ENCODE measurements around the gene ATP8A1.
A peak's percentile ranks its signal among the peaks of the same experiment; 100 is the strongest.
"Not testable (repeated sequence)": the region's sequence is repeated elsewhere in the genome, so short reads cannot be mapped to it uniquely, and the experiment has no call there.

The ATP8A1 gene

DNA sequence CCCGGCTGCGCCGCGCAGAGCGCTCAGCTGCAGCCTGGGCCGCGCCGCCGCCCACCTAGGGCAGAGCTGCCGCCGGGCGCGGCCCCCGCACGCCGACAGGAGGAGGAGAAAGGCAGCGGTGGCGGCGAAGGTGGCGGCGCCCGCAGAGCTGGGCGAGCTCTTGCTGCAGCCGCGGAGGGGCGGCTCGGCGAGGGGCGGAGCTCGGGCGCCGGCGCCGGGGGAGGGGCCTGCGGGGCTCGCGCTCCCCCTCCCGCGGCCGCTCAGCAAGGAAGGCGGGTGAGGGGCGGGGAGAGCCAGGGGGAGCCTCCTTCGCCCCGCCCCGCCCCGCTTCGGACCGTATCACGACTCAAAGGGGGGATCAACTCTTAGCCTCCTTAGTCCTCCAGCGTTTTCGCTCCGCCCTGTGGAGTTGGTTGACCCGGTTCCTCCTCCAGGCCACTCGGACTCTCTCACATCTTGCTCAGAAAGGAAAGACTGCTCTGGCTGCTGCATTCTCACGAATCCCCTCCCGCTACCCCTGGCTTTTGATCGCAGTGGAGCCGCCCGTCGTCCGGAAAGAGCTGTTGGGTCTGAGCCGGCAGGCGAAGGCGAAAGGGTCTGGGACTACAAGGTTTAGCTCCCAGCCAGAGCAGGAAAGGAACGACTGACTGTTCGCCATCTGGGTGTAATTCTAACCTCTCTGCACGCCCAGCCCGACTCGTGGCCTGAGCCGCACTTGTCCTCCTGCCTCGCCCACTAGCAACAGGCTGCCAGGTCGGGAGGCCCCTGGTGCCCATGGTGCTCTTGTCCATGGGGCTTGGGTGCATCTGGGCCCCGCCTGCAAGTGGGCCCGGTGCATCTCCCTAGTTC lies at the start of gene ATP8A1:
Gene ATP8A1 (minus strand): TSS at position 162 of the 849 bp plus-strand sequence. CDS start 232 bp downstream, outside the sequence.
- peak; percentile 80 for DNase-seq

DNA sequence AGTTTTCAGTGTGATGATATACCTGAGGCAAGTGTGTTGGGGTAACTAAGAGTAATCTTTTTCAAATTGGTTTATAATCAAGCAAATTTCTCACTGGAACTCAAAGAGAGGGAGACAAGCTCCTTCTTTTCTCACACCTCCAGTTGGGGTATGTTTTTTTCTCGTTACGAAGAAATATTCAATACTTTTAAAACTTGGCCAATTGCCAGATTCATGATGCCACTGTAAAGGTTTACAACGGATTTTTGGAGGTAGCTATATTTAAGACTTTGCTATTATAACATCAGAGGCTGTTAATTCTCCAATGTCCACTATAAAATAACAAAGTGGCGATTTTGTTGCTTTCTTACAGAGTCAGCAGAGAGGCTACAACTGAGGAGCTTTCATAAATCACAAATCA lies 49.2 kb upstream of the ATP8A1 start:
- DNase-seq, result no peak

DNA sequence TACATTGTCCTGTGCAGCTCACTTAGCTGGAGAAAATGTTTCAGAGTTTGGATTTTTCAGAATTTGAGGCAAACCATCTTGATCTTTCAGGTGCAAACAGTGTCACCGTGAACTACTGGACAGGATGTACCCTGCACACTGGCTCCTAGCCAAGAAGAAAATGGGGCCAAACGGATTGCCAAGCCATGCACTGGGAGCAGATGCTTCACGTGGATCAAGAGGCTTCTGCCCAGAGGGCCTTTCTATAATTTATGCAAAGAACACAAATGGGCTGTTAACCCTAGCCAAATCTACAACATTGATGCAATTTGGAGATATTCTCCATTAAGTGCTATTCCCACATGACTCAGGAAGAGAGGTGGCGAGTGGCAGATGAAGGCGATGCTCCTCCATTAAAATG lies 46.9 kb upstream of the ATP8A1 start:
- DNase-seq, result no peak

DNA sequence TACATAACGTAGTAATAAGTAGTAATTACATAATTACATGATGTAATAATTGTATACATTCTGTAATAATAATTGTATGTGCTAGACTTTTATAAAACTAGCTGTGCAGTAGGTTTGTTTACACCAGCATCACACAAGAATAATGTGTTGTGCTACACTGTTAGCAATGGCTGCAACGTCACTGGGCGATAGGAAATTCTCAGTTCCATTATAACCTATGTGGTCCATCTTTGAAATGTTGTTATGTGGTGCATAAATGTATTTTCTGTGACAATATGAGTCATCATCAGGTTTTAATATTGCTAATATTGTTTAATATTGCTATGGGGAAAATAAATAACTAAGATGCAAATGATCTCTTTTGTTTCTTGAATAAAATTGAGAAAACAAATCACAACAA lies 46.0 kb upstream of the ATP8A1 start:
- DNase-seq, result no peak

DNA sequence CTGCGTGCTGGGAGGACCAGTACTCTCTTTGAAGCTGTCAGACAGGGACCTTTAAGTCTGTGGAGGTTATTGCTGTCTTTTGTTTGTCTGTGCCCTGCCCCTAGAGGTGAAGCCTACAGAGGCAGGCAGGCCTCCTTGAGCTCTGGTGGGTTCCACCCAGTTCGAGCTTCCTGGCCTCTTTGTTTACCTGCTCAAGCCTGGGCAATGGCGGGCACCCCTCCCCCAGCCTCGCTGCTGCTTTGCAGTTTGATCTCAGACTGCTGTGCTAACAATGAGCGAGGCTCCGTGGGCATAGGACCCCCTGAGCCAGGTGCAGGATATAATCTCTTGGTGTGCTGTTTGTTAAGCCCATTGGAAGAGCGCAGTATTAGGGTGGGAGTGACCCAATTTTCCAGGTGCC lies 44.9 kb upstream of the ATP8A1 start:
- not testable (repeated sequence) for DNase-seq

DNA sequence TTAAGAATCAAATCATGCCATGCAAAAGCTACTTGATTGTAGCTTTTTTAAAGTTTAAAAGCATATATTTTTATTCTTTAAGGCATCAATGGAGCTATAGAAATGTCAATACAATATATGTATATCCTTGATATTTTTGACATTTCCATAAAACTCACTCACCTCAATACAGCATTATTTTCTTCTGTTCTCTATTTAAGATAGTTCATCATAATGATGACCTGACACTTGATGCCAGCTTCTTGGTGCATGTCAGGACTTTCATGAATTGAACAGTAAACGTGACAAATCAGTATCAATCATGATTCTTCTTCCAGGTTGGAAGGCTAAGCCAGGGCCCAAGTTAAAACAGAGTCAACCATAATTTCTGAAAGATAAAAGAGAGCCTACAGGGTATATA lies 33.6 kb upstream of the ATP8A1 start:
- DNase-seq, result no peak

GRCh38 chr4:42683393-42683792 lies 26.5 kb upstream of the ATP8A1 start:
- DNase-seq, result no peak

DNA sequence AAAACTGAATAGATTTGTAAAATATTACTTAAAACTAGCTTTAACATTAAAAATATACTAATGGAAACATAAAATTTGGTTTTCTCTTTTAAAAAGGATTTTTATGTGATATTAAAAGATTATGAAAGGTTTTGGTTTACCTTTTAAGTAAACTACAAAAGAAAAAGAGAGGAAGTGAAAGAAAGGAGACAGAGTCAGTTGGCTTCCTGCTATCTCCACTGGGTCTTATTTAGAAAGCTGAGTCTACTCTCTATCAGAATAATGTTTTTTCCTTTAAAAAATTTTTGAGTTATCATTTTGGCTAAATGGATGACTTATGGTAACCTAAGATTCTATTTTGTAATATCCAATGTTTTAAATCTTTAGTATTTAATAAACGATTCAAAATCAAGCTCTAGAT lies 21.6 kb upstream of the ATP8A1 start:
- no peak for DNase-seq

DNA sequence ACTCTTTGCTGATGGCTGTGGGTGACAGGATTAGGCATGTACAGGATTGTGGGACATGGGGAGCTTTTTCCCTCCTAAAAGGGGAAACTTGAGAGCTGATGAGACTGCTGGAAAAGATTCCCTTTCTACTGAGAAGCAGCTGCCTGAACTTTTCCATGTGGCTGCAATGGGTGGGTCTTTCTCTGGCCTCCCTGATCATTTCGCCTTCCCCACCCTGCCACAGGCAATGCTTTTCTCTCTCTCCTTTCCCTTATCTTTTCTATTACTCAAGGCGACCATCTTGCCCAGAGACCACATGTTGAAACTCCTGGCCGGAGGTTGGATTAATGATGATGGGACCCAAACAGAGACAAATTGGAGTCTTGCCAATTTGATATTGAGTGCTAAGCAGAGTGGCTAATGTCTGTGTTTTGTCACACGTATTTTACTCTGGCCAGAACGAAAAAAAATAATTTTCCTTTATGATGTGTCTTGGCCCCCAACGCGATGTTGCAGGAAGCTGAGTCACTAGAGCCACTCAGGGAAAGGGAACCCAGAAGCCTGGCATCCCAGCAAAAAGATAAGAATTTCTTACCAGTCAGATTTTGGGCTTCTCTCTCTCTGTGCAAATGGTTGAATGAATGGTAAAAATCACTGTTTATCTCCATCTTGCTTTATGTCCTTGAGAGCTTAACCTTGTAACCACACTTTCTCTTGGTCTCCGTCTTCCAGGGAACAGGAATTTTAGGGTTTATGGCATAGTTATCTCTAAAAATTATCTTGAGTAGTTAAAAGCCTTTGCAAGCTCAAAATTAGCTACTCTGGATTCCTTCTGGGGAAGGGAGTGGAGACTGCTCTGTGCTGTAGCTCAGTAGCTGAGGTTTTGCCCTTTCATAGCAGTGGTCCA lies 19.4 kb upstream of the ATP8A1 start:
- DNase-seq, result no peak

DNA sequence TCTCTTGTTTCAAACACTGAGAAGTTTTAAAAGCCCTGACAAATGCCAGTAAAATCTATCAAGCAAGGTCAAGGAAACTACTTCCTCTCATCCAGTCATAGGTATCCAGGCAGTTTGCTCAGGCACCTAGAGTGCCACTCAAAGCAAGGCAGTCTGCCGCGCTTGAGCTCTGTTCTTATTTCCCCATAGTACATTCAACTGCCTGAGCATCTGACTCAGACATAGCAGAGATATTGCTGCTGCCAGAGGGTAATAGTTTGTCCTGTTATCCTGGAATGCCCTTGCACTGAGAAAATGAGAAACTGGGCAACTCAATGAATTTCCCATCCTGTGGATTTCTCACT lies 16.1 kb upstream of the ATP8A1 start:
- peak; percentile 7 for DNase-seq

GRCh38 chr4:42672359-42673081 lies 15.6 kb upstream of the ATP8A1 start:
- DNase-seq, result no peak

DNA sequence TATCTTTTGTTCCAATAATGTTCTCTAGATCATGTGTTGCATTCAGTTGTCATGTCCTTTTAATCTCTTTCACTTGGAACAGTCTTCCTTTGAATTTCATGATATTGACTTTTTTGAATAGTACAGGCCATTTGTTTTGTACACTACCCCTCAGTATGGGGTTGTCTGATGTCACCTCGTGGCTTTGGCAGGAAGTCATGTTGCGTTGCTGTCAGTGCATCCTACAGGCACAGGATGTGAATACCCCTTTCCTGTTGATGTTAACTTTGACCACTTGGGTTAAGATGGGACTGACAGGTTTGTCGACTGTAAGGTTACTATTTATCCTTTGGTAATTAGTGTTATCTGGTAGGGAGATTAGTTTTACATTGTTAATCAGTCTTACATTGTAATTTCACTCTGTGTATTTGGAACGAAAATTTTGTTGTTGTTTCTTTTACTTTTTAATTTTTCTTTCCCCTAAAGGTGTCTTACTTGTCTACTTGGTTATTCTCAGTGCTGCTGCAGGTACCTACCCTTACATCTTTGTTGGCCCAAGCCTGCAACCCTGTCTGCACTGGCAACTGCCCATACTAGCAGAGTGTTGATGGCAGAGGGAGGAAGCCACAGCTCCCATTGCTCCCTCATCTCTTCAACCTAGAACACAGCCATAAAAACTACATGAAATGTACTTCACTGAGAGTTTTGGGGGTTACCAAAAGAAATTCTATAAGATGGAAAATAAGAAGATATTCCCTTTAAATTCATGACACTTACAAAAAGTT lies 14.7 kb upstream of the ATP8A1 start:
- DNase-seq, result no peak

DNA sequence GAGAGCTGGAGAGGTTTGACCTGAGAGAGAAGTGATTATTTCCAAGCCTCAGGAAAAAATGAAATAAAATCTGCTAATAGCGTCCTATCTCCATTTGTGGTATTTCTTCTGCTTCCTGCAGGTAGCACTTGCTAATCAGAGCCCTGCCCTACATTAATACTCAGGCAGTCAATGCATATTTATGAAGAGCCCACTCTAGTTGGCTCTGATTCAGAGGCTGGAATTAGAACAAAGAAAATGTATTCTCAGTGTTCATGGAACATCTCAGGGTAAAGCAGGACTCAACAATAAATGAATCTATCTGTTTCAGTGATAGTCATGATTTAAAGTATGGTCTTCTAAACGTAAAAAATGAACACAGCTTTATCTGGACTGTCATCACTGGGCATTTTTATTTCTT lies 1.4 kb upstream of the ATP8A1 start:
- no peak for DNase-seq

- DNase-seq, result no peak
Measured at GRCh38 chr4:42656679-42656943, 294 bp downstream of the ATP8A1 start.

GRCh38 chr4:42655921-42656678 lies 805 bp downstream of the ATP8A1 start:
- DNase-seq, result no peak

DNA sequence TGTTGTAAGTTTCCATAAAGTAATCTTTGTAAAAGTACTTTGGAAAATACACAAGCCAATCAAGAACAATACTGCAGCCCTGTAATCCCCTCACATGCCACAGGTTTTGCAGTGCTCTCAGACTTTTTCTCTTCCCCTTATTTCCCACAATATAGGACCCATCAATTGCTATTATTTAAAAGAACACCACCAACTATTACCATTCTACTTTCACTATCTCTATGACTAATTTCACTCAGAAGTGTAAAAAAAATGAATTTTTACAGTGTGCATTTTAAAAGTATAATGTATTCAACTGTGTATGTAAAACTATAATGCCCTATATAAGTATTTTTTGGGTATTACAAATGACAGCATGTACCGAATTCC lies 1.7 kb downstream of the ATP8A1 start:
- DNase-seq, result no peak

GRCh38 chr4:42654631-42655268 lies 2.2 kb downstream of the ATP8A1 start:
- DNase-seq, result no peak

DNA sequence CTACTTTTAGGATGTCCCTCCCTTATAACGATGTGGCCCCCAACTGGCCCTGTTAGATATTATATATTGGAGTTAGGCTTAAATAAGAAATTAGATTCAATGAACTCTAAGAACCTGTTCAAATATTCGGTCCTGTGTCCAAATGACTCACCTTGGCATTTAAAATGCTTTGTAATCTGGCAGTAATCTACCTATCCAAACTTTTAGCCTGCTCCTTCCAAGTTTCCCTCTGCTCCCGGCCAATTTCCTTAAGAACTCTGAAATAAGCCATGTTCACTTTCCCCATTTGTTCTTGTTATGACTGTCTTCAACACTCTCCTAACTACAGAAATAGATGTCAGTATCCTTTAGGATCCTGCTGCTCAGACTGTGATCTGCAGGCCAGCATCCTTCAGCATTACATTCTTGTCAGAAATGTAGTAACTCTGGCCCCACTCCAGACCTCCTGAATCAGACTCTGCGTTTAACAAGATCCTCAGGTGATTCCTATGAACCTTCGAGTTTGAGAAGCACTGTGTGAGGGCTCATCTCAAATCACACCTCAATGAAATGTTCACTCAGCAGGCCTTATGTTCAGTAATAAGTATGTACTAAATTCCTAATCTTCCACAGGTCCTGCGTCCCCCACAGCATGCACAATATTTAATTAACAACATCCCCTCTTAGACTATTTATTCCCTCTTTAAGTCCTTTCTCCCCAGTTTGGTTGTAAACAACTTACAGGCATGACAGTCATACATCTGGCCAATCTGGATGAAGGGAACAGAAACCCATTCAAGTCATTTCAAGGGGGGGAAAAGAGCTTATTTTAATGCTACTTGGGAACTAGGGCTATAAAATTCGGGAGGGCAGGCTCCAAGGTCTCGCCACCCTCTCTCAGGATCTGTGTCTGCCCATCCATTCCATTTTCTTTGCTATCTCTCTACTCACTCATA lies 3.0 kb downstream of the ATP8A1 start:
- DNase-seq, result no peak

DNA sequence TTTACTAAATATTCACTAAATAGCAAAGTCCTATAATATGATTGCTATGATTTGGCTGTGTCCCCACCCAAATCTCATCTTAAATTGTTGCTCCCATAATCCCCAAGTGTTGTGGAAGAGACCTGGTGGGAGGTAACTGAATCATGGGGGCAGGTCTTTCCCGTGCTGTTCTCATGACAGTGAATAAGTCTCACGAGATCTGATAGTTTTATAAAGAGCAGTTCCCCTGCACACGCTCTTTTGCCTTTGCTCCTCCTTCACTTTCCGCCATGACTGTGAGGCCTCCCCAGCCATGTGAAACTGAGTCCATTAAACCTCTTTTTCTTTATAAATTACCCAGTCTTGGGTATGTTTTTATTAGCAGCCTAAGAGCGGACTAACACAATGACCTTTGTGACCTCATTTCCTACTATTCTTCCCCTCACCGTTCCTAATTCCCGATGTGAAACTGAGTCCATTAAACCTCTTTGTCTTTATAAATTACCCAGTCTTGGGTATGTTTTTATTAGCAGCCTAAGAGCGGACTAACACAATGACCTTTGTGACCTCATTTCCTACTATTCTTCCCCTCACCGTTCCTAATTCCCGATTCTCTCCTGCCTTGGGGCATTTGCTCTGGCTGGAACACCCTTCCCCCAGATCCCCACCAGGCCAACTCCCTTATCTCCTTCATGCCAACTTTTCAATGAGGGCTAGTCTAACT lies 4.2 kb downstream of the ATP8A1 start:
- not testable (repeated sequence) for DNase-seq

DNA sequence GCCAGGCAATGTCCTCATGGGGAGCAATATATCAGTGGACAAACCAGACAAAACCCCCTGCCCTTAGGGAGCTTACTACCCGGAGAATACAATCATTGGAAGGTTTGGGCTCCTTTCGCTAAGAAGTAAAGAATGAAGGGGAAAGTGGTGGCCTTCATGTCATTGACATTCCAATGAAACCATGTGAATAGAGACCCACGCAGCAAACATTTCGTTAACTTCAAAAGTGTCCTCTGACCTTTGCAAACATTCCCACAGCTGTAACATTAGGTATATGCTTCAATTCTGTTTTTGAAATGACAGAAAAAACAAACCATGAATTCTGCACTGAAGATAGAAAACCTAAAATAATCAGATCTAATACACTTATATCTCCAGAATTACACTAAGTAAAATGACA lies 7.0 kb downstream of the ATP8A1 start:
- DNase-seq, result no peak

Measured in NCI-H510A (cell line).